Common myeloid progenitor, CD34-positive (primary cell): Measurements from ENCODE around the gene GTPBP3.
A peak's percentile ranks its signal among the peaks of the same experiment; 100 is the strongest.

Experiments used
- CTCF ChIA-PET: fragments of 350-600 bp; sonication (Branson Sonifier 250); formaldehyde crosslinking; loops from one replicate; lab custom pipeline; 2021; ENCODE audit warnings: antibody characterized with exemption; lab: Charles Lee
- POLR2A ChIA-PET: fragments of 350-600 bp; sonication (Branson Sonifier 250); formaldehyde crosslinking; loops from one replicate; lab custom pipeline; 2021; ENCODE audit warnings: antibody characterized with exemption; lab: Charles Lee
- DNase-seq, 3 donors: peaks; one replicate each; pipeline versions ENCODE4 v3.0.0 to v3.0.0-alpha.2; 2013
- H3K27ac ChIP-seq, 2 experiments: 1 replicate in 1 of 2; 2 replicates in 1 of 2; pipeline ENCODE4 v1.7.0; 2013; ENCODE audit warnings: inconsistent platforms in 2 of 2, low read length in 2 of 2, mild to moderate bottlenecking in 2 of 2, low read depth in 1 of 2, moderate library complexity in 1 of 2; ENCODE audit not compliant: severe bottlenecking in 2 of 2, insufficient read depth in 1 of 2, poor library complexity in 1 of 2
- H3K27me3 ChIP-seq, 5 experiments: replicated peaks in 2 of 5; 1 replicate in 3 of 5; 2 replicates in 2 of 5; pipeline versions ENCODE4 v1.6.1 to v1.7.0; 2013; ENCODE audit warnings: low read length in 4 of 5, mild to moderate bottlenecking in 2 of 5, moderate library complexity in 2 of 5, inconsistent platforms in 1 of 5; ENCODE audit not compliant: insufficient read depth in 5 of 5, control insufficient read depth in 4 of 5
- H3K36me3 ChIP-seq, 4 experiments: 1 replicate in 2 of 4; 2 replicates in 2 of 4; pipeline versions ENCODE4 v1.6.1 to v1.7.0; 2013; ENCODE audit warnings: low read length in 3 of 4, control low read depth in 1 of 4, mild to moderate bottlenecking in 1 of 4; ENCODE audit not compliant: control insufficient read depth in 4 of 4, insufficient read depth in 4 of 4
- H3K4me1 ChIP-seq, 4 experiments: 1 replicate in 3 of 4; 2 replicates in 1 of 4; pipeline versions ENCODE4 v1.6.1 to v1.7.1; 2013; ENCODE audit warnings: low read length in 3 of 4, mild to moderate bottlenecking in 3 of 4, control low read depth in 1 of 4, inconsistent platforms in 1 of 4, moderate library complexity in 1 of 4; ENCODE audit not compliant: control insufficient read depth in 4 of 4, insufficient read depth in 4 of 4; ENCODE audit errors: control extremely low read depth in 1 of 4
- H3K4me3 ChIP-seq, 7 experiments: 1 replicate in 4 of 7; 2 replicates in 3 of 7; pipeline versions ENCODE4 v1.5.1 to v1.7.0; 2013; ENCODE audit warnings: mild to moderate bottlenecking in 7 of 7, low read length in 6 of 7, moderate library complexity in 6 of 7, inconsistent platforms in 2 of 7, low read depth in 2 of 7, control low read depth in 1 of 7; ENCODE audit not compliant: insufficient read depth in 4 of 7, control insufficient read depth in 1 of 7; ENCODE audit errors: extremely low read depth in 1 of 7
- H3K9me3 ChIP-seq, 5 experiments: 1 replicate in 4 of 5; 2 replicates in 1 of 5; pipeline versions ENCODE4 v1.6.1 to v1.7.1; 2013; ENCODE audit warnings: low read length in 4 of 5, mild to moderate bottlenecking in 2 of 5, inconsistent platforms in 1 of 5, low read depth in 1 of 5, moderate library complexity in 1 of 5; ENCODE audit not compliant: control insufficient read depth in 4 of 5, insufficient read depth in 2 of 5; ENCODE audit errors: control extremely low read depth in 1 of 5
- WGBS: methylation state at CpG from one replicate; pipeline ENCODE4 v1.1.5; 2013; ENCODE audit not compliant: insufficient coverage; 5-methylcytosine and 5-hydroxymethylcytosine counted together

GTPBP3 gene

GRCh38 chr19:17385878-17386611 lies 48.7 kb downstream of the GTPBP3 start:
- POLR2A ChIA-PET, result interaction anchor here (0.7 kb wide), 1 partner anchor 79 kb away, joined by 3 read pairs; no protein-coding TSS in a partner anchor
- H3K9me3 ChIP-seq, result peaks cover 0 to 3% (median 0%) of the 10 kb centered on the region in 5 experiments
- no peaks in the 10 kb centered on the region for H3K36me3 ChIP-seq
- peak in 2 of 3 donors; percentile 61 to 70 for DNase-seq
- peaks cover 0 to 5% (median 0%) of the 10 kb centered on the region in 5 experiments for H3K27me3 ChIP-seq
- no peak overlapping the region for H3K27ac ChIP-seq
- no peak overlapping the region for H3K4me3 ChIP-seq
- peaks cover 4 to 28% (median 20%) of the 10 kb centered on the region in 4 experiments for H3K4me1 ChIP-seq
- CTCF ChIA-PET, result interaction anchor here (0.7 to 10.4 kb wide), 16 partner anchors 8 to 94 kb away, joined by 3 to 144 read pairs (median 4); no protein-coding TSS in a partner anchor
- WGBS, result 54% methylated on average over 13 of the region's 20 CpGs

GRCh38 chr19:17389288-17389687 lies 51.9 kb downstream of the GTPBP3 start:
- no CpG with 5 or more reads among the region's 1 CpG for WGBS
- ChIA-PET CTCF (interaction anchor here (0.6 to 10.4 kb wide), 18 partner anchors 8 to 532 kb away, joined by 3 to 144 read pairs (median 5); partner anchors contain the start of genes ANO8, PLVAP, TMEM221 and USHBP1), POLR2A (no interaction called here)
- no peak overlapping the region for H3K27ac ChIP-seq
- no peaks in the 10 kb centered on the region for H3K36me3 ChIP-seq
- peaks cover 0 to 3% (median 0%) of the 10 kb centered on the region in 5 experiments for H3K9me3 ChIP-seq
- no peak for DNase-seq
- H3K4me1 ChIP-seq, result peaks cover 4 to 39% (median 30%) of the 10 kb centered on the region in 4 experiments
- peaks cover 0 to 5% (median 0%) of the 10 kb centered on the region in 5 experiments for H3K27me3 ChIP-seq
- no peak overlapping the region for H3K4me3 ChIP-seq

GRCh38 chr19:17389957-17390664 lies 52.8 kb downstream of the GTPBP3 start:
- POLR2A ChIA-PET, result no interaction called here

GRCh38 chr19:17390665-17391370 lies 53.5 kb downstream of the GTPBP3 start:
- peaks cover 0 to 5% (median 0%) of the 10 kb centered on the region in 5 experiments for H3K27me3 ChIP-seq
- H3K4me3 ChIP-seq, result peak overlapping the region; percentile 32 to 84 (median 70)
- ChIA-PET POLR2A (interaction anchor here (0.6 to 1.1 kb wide), 2 partner anchors 32 to 52 kb away, joined by 3 read pairs; no protein-coding TSS in a partner anchor), CTCF (interaction anchor here (0.9 to 10.4 kb wide), 7 partner anchors 10 to 317 kb away, joined by 3 to 144 read pairs (median 4); partner anchors contain the start of genes BST2 and MVB12A)
- peaks cover 0 to 3% (median 0%) of the 10 kb centered on the region in 5 experiments for H3K9me3 ChIP-seq
- H3K36me3 ChIP-seq, result no peaks in the 10 kb centered on the region
- H3K27ac ChIP-seq, result no peak overlapping the region
- under 1% methylated on average over 43 of the region's 50 CpGs for WGBS
- peaks cover 4 to 47% (median 38%) of the 10 kb centered on the region in 4 experiments for H3K4me1 ChIP-seq
- DNase-seq, result peak; percentile 92 to 94 (median 93)

More at GRCh38 chr19:17389957-17390664, 52.8 kb downstream of the GTPBP3 start:
- no peaks in the 10 kb centered on the region for H3K36me3 ChIP-seq
- WGBS, result 8% methylated on average over 24 of the region's 37 CpGs
- peaks cover 0 to 3% (median 0%) of the 10 kb centered on the region in 5 experiments for H3K9me3 ChIP-seq
- peak overlapping the region; percentile 32 to 84 (median 70) for H3K4me3 ChIP-seq
- no peak overlapping the region for H3K27ac ChIP-seq
- peak in 1 of 3 donors; percentile 62 for DNase-seq
- peaks cover 4 to 46% (median 35%) of the 10 kb centered on the region in 4 experiments for H3K4me1 ChIP-seq
- H3K27me3 ChIP-seq, result peaks cover 0 to 5% (median 0%) of the 10 kb centered on the region in 5 experiments
- CTCF ChIA-PET, result interaction anchor here (0.8 to 10.4 kb wide), 15 partner anchors 9 to 317 kb away, joined by 3 to 144 read pairs (median 3); partner anchors contain the start of genes BST2, MVB12A, TMEM221 and USHBP1

GRCh38 chr19:17391371-17392151 lies 54.2 kb downstream of the GTPBP3 start:
- ChIA-PET POLR2A (interaction anchor here (0.6 to 1.1 kb wide), 2 partner anchors 33 to 53 kb away, joined by 3 read pairs; no protein-coding TSS in a partner anchor), CTCF (interaction anchor here (0.6 to 10.4 kb wide), 12 partner anchors 11 to 346 kb away, joined by 3 to 144 read pairs (median 4); partner anchors contain the start of gene BST2)
- Histone ChIP-seq H3K4me3 (peak overlapping the region in 6 of 7 experiments; percentile 27 to 84 (median 56)), H3K36me3 (no peaks in the 10 kb centered on the region), H3K27me3 (peaks cover 0 to 5% (median 0%) of the 10 kb centered on the region in 5 experiments), H3K27ac (no peak overlapping the region), H3K4me1 (peaks cover 4 to 46% (median 38%) of the 10 kb centered on the region in 4 experiments), H3K9me3 (peaks cover 0 to 3% (median 0%) of the 10 kb centered on the region in 5 experiments)
- WGBS, result 8% methylated on average over 13 of the region's 26 CpGs
- DNase-seq, result peak in 2 of 3 donors; percentile 82 to 85
